Neural cell (in vitro differentiated cells): ENCODE measurements around the gene ERFL.

Source experiments
- CTCF ChIP-seq: fragments of 450-650 bp; IDR thresholded peaks from 2 replicates; pipeline ENCODE4 v1.5.1; 2014; ENCODE audit warnings: antibody characterized with exemption, mild to moderate bottlenecking, moderate library complexity; ENCODE audit not compliant: poor library complexity, severe bottlenecking
- EP300 ChIP-seq: fragments of 450-650 bp; conservative IDR thresholded peaks from 2 replicates; pipeline ENCODE4 v1.6.1; 2014; ENCODE audit warnings: antibody characterized with exemption, mild to moderate bottlenecking, moderate library complexity; ENCODE audit not compliant: poor library complexity, severe bottlenecking
- EZH2 ChIP-seq: fragments of 200-600, 300-800 bp; shearing (Covaris generic), sonication (generic); IDR thresholded peaks from 2 replicates; pipeline ENCODE4 v1.6.1; 2014; ENCODE audit warnings: antibody characterized with exemption, low read length, borderline replicate concordance, mild to moderate bottlenecking; ENCODE audit not compliant: insufficient read depth, poor library complexity, severe bottlenecking
- POLR2AphosphoS5 ChIP-seq: IDR thresholded peaks from 2 replicates; pipeline ENCODE4 v1.6.1; 2012
- RAD21 ChIP-seq: fragments of 450-650 bp; conservative IDR thresholded peaks from 2 replicates; pipeline ENCODE4 v1.6.1; 2014; ENCODE audit warnings: antibody characterized with exemption, mild to moderate bottlenecking, moderate library complexity
- SMC3 ChIP-seq: fragments of 450-650 bp; conservative IDR thresholded peaks from 2 replicates; pipeline ENCODE4 v1.6.1; 2014; ENCODE audit warnings: antibody characterized with exemption, mild to moderate bottlenecking, moderate library complexity; ENCODE audit not compliant: poor library complexity
- TAF1 ChIP-seq: IDR thresholded peaks from 2 replicates; pipeline ENCODE4 v1.6.1; 2012; ENCODE audit warnings: low read depth

- TF ChIP-seq TAF1 (no peak), POLR2AphosphoS5 (no peak), CTCF (no peak), EZH2 (no peak), RAD21 (no peak), SMC3 (no peak), EP300 (no peak)
Observed at GRCh38 chr19:41936416-41936850, 8.2 kb upstream of the ERFL start.
